ENCODE data around the gene CFAP61. TPM values are rescaled to one million over a fixed set of nuclear protein-coding genes. Genes with fewer than 3 reads are reported as not detected.

Gene CFAP61
- total RNA-seq, 2 experiments from 2014 or later, result not detected

DNA sequence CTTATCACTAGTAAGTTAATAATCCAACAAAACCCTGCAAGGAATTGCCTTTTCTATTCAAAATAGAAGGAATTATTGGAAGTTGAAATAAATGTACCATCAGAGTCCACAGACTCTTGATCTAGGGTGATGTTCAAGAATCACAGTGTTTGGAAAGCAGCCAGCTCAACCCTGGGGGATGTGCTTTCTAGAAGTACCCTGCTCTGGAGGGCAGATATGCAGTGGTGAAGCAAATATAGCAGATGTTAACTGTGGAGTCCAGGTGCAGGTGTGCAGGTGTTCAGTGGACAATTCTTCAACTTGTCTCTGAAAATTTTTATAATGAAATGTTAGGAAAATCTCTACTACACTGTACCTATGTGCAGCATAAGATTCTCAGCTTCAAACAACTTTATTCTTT is 306.5 kb downstream of the CFAP61 start:
- Mint-ChIP-seq H3K4me1 (peaks cover 17% of the 10 kb centered on the region), H3K4me3 (no peak overlapping the region), H3K36me3 (no peaks in the 10 kb centered on the region), H3K9me3 (no peaks in the 10 kb centered on the region), H3K27me3 (peaks cover 55% of the 10 kb centered on the region), H3K27ac (no peak overlapping the region)
- no peak for DNase-seq

DNA sequence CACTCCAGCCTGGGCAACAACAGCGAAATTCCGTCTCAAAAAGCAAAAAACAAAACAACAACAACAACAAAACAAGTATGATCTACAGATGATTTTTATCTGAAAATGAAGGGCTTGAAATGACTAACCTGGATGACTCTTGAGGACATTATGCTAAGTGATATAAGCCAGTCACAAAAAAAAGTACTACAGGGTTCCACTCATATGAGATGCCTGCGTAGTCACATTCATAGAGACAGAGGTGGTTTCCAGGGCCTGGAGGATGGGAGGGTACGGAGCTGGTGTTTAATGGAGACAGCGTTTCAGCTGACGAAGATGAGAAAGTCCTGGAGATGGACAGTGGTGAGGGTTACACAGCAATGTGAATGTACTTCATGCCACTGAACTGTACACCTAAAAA is 307.3 kb downstream of the CFAP61 start:
- DNase-seq, result no peak
- H3K27me3 Mint-ChIP-seq, result peaks cover 53% of the 10 kb centered on the region
- no peak overlapping the region for H3K27ac Mint-ChIP-seq
- no peaks in the 10 kb centered on the region for H3K9me3 Mint-ChIP-seq
- peaks cover 17% of the 10 kb centered on the region for H3K4me1 Mint-ChIP-seq
- H3K36me3 Mint-ChIP-seq, result no peaks in the 10 kb centered on the region
- H3K4me3 Mint-ChIP-seq, result no peak overlapping the region

GRCh38 chr20:20360464-20360863 is 308.1 kb downstream of the CFAP61 start:
- Mint-ChIP-seq H3K27ac (no peak overlapping the region), H3K4me1 (peaks cover 18% of the 10 kb centered on the region), H3K27me3 (peaks cover 59% of the 10 kb centered on the region), H3K36me3 (no peaks in the 10 kb centered on the region), H3K4me3 (no peak overlapping the region), H3K9me3 (no peaks in the 10 kb centered on the region)
- DNase-seq, result peak; percentile 9

DNA sequence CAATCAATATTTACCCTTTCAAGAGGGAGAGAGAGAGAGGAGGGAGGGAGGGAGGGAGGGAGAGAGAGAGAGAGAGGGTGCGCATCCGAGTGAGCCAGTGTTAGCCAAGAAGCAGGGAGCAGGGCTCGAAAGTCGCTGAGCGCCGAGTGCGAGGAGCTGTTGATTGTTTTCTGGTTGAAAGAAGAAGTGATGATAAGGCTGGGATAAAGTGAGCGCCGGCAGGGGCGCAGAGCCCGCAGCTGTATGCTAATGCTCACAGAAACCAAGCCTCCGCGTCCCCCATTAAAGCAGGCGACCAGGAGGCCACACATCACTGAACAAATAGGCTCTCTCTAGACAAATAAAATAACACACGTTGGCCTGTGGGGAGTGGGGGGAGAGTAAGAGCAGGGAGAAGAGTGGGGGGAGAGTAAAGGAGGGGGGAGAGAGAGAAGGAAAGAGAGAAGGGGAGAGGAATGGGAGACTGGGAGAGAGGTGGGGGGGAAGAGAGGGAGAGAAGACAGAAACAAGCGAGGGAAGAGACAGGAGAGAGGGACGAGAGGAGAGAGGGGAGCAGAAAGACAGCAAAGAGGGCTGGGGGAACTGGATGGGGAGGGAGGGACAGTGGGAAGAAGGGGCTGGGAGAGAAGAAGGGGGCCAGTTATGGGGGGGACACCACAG is 310.6 kb downstream of the CFAP61 start:
- no peak for DNase-seq

DNA sequence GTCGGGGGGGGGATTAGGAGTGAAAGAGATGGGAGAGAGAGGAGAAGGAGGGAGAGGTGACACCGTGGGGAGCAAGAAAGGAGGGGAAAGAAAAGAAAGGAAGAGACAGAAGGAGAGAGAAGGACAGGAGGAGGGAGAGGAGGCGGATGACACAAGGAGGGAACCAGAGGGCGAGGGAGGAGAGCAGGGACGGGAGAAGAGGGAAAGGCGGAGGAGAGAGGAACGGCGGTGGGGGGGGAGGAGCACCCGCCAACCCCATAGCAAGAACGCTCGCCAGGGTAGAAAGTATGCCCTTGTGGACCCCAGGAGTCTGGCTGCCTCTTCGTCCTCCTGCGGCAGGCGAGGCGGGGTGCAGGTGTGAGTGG is 311.1 kb downstream of the CFAP61 start:
- Mint-ChIP-seq H3K27me3 (peaks cover 81% of the 10 kb centered on the region), H3K36me3 (no peaks in the 10 kb centered on the region), H3K9me3 (no peaks in the 10 kb centered on the region), H3K4me3 (no peak overlapping the region), H3K4me1 (peaks cover 24% of the 10 kb centered on the region), H3K27ac (no peak overlapping the region)
- no peak for DNase-seq

More for the DNA sequence above, 310.6 kb downstream of the CFAP61 start:
- no peak overlapping the region for H3K27ac Mint-ChIP-seq
- H3K9me3 Mint-ChIP-seq, result no peaks in the 10 kb centered on the region
- H3K27me3 Mint-ChIP-seq, result peaks cover 81% of the 10 kb centered on the region
- H3K4me3 Mint-ChIP-seq, result no peak overlapping the region
- H3K36me3 Mint-ChIP-seq, result no peaks in the 10 kb centered on the region
- H3K4me1 Mint-ChIP-seq, result peaks cover 24% of the 10 kb centered on the region

DNA sequence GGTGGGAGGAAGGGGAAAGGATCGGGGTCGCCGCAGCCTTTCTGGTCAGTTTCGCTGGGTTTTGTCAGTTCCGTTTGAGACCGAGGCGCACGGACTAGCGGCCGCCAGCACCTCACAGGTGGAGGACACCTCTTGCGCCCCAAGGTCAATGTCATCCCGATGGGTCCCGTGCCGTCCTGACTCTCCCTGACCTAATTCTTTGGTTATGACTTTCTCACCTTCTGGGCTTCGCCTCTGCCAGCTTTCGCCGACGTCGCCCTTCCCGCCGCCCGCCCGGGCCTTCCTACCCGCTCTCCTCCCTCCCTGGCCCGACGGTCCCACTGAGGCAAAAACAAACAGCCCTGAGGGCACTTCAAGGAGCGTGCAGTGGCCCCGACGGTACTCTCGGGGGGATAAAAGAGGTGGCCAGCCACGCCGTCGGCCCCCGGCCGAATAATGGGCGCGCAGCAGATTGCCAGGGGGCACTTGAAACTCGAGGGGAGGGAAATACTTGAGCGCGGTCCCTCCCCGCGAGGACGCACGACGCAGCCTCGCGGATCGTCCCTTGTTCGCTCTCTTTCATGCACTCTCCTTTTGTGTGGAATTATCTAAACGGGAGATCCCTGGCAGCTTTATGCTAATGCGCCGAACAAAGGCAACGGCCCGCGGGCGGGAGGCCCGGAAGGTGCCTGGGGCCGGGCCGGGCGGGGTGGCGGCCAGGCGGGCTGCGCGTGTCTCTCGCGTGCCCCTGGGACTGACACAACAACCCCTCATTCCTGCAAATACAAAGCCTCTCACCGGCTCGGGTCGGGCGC is 311.7 kb downstream of the CFAP61 start:
- H3K4me1 Mint-ChIP-seq, result peaks cover 24% of the 10 kb centered on the region
- H3K27me3 Mint-ChIP-seq, result peaks cover 81% of the 10 kb centered on the region
- no peaks in the 10 kb centered on the region for H3K9me3 Mint-ChIP-seq
- no peaks in the 10 kb centered on the region for H3K36me3 Mint-ChIP-seq
- DNase-seq, result no peak
- no peak overlapping the region for H3K27ac Mint-ChIP-seq
- no peak overlapping the region for H3K4me3 Mint-ChIP-seq

DNA sequence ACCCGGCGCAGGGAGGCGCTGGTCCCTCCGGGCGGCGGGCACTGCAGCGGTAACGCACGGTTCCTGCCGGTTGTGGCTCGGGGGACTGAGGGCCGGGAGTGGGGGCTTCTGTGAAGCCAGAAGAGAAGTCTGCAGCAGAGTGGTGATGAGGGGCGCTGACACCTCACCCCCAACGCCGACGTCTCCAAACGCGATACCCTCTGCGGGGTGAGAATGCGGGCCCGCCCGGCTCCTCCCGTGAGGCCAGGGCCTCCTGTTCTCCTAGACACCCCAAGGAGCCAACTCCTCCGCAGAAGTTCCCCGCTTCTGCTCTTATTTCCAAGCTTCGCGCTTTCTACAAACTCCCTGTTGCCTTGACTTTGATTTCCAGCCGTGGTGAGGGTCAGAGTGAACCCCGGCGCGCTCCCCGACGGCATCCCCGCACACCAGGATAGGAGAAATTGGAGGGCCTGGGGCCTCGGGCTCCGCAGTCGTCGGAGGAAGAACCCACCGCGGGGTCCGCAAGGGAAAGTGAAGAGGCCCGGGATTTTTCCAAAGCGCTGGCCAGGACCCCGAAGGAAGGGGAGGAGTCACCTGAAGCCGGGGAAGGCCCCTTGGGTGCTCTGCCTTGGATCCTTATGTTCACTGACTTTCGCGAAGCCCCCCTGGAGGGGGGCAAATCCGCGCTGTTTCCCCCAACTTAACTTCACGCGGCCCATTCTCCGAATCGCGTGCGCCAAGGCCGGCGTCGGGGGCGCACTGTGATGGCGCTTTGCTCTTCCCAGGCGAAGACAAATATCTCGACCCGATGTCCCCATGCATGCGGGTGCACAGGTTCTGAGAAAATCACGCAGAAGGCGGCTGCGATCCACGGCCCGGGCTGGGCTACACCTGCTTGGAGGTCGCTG is 312.5 kb downstream of the CFAP61 start:
- peaks cover 25% of the 10 kb centered on the region for H3K4me1 Mint-ChIP-seq
- peak; percentile 22 for DNase-seq

GRCh38 chr20:20365480-20366161 is 313.3 kb downstream of the CFAP61 start:
- no peaks in the 10 kb centered on the region for H3K36me3 Mint-ChIP-seq
- H3K9me3 Mint-ChIP-seq, result no peaks in the 10 kb centered on the region
- H3K4me3 Mint-ChIP-seq, result no peak overlapping the region
- H3K27ac Mint-ChIP-seq, result no peak overlapping the region
- peaks cover 81% of the 10 kb centered on the region for H3K27me3 Mint-ChIP-seq
- peaks cover 22% of the 10 kb centered on the region for H3K4me1 Mint-ChIP-seq
- no peak for DNase-seq

More for the DNA sequence above, 312.5 kb downstream of the CFAP61 start:
- H3K27me3 Mint-ChIP-seq, result peaks cover 81% of the 10 kb centered on the region
- no peaks in the 10 kb centered on the region for H3K9me3 Mint-ChIP-seq
- no peaks in the 10 kb centered on the region for H3K36me3 Mint-ChIP-seq
- H3K4me3 Mint-ChIP-seq, result no peak overlapping the region
- H3K27ac Mint-ChIP-seq, result no peak overlapping the region

DNA sequence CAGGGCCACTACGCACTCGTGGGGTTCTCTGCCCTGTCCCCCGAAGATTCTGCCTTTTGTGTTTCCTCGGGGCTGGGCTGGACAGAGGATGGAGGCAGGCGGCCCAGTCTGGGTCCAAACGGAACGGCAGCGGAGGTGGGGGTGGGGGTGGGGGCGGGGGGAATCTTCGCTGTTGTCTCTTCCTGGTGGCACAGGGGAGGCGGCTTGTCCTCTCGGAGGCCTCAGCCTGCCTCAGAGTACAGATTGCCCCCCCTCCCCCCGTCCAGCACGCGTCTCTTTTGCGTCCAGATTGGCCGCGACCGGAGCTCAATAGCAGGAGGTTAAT is 314.2 kb downstream of the CFAP61 start:
- DNase-seq, result no peak
- H3K4me3 Mint-ChIP-seq, result peak overlapping the region; percentile 29
- peaks cover 81% of the 10 kb centered on the region for H3K27me3 Mint-ChIP-seq
- no peak overlapping the region for H3K27ac Mint-ChIP-seq
- H3K36me3 Mint-ChIP-seq, result no peaks in the 10 kb centered on the region
- peaks cover 18% of the 10 kb centered on the region for H3K4me1 Mint-ChIP-seq
- no peaks in the 10 kb centered on the region for H3K9me3 Mint-ChIP-seq

- Mint-ChIP-seq H3K4me1 (peaks cover 18% of the 10 kb centered on the region), H3K36me3 (no peaks in the 10 kb centered on the region), H3K27ac (no peak overlapping the region)
Observed at GRCh38 chr20:20366876-20367574, 314.7 kb downstream of the CFAP61 start.

GRCh38 chr20:20367575-20368417 is 315.5 kb downstream of the CFAP61 start, which contains the start of gene INSM1:
TSS of gene INSM1 (plus strand) at chr20:20368104. CDS start at chr20:20368268, 164 bp downstream.
- Mint-ChIP-seq H3K4me3 (peak within 1 kb of the TSS; percentile 55), H3K4me1 (peaks cover 15% of the 10 kb centered on the region), H3K36me3 (no peaks in the 10 kb centered on the region), H3K27ac (no peak within 1 kb of the TSS), H3K9me3 (no peaks in the 10 kb centered on the region), H3K27me3 (peaks cover 81% of the 10 kb centered on the region)
- peak; percentile 7 for DNase-seq

More at GRCh38 chr20:20366876-20367574, 314.7 kb downstream of the CFAP61 start:
- no peak for DNase-seq
- peaks cover 81% of the 10 kb centered on the region for H3K27me3 Mint-ChIP-seq
- no peaks in the 10 kb centered on the region for H3K9me3 Mint-ChIP-seq
- no peak overlapping the region for H3K4me3 Mint-ChIP-seq

DNA sequence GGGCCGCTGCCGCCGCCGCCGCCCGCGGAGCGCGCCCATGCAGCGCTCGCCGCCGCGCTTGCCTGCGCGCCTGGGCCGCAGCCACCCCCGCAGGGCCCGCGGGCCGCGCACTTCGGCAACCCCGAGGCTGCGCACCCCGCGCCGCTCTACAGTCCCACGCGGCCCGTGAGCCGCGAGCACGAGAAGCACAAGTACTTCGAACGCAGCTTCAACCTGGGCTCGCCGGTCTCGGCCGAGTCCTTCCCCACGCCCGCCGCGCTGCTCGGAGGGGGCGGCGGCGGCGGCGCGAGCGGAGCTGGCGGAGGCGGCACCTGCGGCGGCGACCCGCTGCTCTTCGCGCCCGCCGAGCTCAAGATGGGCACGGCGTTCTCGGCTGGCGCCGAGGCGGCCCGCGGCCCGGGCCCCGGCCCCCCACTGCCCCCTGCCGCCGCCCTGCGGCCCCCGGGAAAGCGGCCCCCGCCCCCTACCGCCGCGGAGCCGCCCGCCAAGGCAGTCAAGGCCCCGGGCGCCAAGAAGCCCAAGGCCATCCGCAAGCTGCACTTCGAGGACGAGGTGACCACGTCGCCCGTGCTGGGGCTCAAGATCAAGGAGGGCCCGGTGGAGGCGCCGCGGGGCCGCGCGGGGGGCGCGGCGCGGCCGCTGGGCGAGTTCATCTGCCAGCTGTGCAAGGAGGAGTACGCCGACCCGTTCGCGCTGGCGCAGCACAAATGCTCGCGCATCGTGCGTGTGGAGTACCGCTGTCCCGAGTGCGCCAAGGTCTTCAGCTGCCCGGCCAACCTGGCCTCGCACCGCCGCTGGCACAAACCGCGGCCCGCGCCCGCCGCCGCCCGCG is 316.3 kb downstream of the CFAP61 start:
- Mint-ChIP-seq H3K36me3 (no peaks in the 10 kb centered on the region), H3K27me3 (peaks cover 81% of the 10 kb centered on the region), H3K4me1 (peaks cover 11% of the 10 kb centered on the region), H3K4me3 (no peak overlapping the region), H3K27ac (no peak overlapping the region), H3K9me3 (no peaks in the 10 kb centered on the region)
- DNase-seq, result peak; percentile 31

Measured in activated naive CD8-positive, alpha-beta T cell treated with anti-CD3 and anti-CD28 coated beads for 36 hours (primary cell).